ENCODE data around the gene MAGI1. TPM values are rescaled to one million over a fixed set of nuclear protein-coding genes. Genes with fewer than 3 reads are reported as not detected.

Gene MAGI1
- total RNA-seq, 4 donors from 2014 or later, result 17.2 to 40.8 (median 28.1) TPM

GRCh38 chr3:65604863-65605526 lies 433.7 kb downstream of the MAGI1 start:
- H3K4me3 ChIP-seq, result no peak overlapping the region
- H3K36me3 ChIP-seq, result no peaks in the 10 kb centered on the region
- no peaks in the 10 kb centered on the region for H3K4me1 ChIP-seq
- no peak overlapping the region for H3K27ac ChIP-seq
- TF ChIP-seq CTCF (IDR thresholded peaks at IDR 0.05) (no peak), POLR2A (IDR thresholded peaks at IDR 0.05) (no peak), EP300 (IDR thresholded peaks at IDR 0.05) (no peak), POLR2AphosphoS5 (IDR thresholded peaks at IDR 0.05) (no peak)
- 46 to 86% methylated on average over 1 to 3 of the region's 3 CpGs for WGBS, 2 donors (ENCODE audit: low coverage in 1 of 2)
- H3K27me3 ChIP-seq, result no peaks in the 10 kb centered on the region
- H3K9me3 ChIP-seq, result no peaks in the 10 kb centered on the region
- ATAC-seq, result no peak

DNA sequence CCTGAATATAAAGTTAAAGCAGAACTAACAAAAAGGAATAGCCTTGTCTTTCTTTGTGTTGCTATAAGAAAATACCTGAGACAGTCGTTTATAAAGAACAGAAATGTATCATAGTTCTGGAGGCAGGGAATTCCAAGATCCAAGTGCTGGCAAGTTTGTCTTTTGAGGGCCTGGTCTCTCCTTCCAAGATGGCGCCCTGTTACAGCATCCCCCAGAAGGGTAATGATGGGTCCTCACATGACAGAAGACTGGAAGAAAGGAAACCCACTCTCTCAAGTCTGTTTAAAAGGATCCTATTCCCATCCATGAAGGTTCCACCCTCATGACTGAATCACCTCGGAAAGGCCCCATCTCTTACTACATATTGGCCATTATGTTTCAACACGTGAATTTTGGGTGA lies 435.1 kb downstream of the MAGI1 start:
- Histone ChIP-seq H3K27ac (no peak overlapping the region), H3K9me3 (no peaks in the 10 kb centered on the region), H3K36me3 (no peaks in the 10 kb centered on the region), H3K27me3 (no peaks in the 10 kb centered on the region), H3K4me3 (no peak overlapping the region), H3K4me1 (no peaks in the 10 kb centered on the region)
- WGBS, 2 donors (ENCODE audit: low coverage in 1 of 2), result 93% methylated on average over 3 to 4 of the region's 4 CpGs
- ATAC-seq, result no peak
- no peak for TF ChIP-seq EP300 (IDR thresholded peaks at IDR 0.05)

DNA sequence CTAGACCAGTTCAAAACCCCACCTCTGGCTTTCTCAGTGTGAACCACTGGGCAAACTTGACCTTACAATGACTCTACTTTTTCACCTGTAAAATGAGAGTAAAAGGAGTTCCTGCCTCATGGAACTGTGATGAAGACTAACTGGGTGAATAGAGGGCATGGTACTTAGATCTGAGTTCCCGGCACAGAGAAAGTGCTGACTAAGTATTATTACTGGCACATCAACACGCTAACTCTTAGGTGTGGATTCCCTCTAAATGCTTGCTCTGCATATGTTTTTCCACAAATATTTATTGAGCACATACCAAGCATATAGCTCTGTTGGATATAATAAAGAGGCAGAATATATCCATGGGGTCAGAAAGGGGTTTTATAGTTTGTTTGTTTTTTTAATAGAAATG lies 437.8 kb downstream of the MAGI1 start:
- no peak for ATAC-seq
- peaks cover 0 to 21% (median 11%) of the 10 kb centered on the region in 3 donors for H3K4me1 ChIP-seq
- TF ChIP-seq POLR2A (IDR thresholded peaks at IDR 0.05) (no peak), CTCF (IDR thresholded peaks at IDR 0.05) (no peak), EP300 (IDR thresholded peaks at IDR 0.05) (no peak), POLR2AphosphoS5 (IDR thresholded peaks at IDR 0.05) (no peak)
- H3K27ac ChIP-seq, result no peak overlapping the region
- 82 to 88% methylated on average over 2 of the region's 2 CpGs for WGBS, 2 donors (ENCODE audit: low coverage in 1 of 2)
- H3K27me3 ChIP-seq, result no peaks in the 10 kb centered on the region
- H3K4me3 ChIP-seq, result no peak overlapping the region
- no peaks in the 10 kb centered on the region for H3K9me3 ChIP-seq
- H3K36me3 ChIP-seq, result no peaks in the 10 kb centered on the region

DNA sequence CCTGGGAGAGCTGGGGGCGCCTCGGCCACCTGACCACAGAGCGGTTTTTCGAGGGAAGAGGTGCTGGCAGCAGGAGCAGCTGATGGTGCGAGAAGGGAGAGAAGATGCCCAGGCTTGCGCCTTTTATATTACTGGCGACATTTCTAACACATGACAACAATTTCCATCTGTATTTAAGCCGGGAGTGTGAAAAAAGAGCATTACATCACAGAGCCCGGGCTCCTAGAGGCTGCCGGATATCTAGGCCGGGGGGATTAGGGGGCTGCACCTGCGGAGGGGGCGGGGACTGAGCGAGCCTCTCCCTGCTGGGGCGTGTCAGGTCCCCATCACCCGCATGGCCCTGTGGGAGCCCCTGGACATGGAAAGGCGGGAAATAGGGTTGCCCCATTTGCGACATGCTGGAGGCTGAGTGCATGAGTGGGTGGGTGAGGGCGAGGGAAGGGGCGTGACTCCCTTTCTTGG lies 440.7 kb downstream of the MAGI1 start:
- H3K27me3 ChIP-seq, result no peaks in the 10 kb centered on the region
- peak overlapping the region in 1 of 4 donors; percentile 51 for H3K27ac ChIP-seq
- no peaks in the 10 kb centered on the region for H3K9me3 ChIP-seq
- peaks cover 0 to 21% (median 11%) of the 10 kb centered on the region in 3 donors for H3K4me1 ChIP-seq
- no peak for TF ChIP-seq EP300 (IDR thresholded peaks at IDR 0.05)
- no peak for TF ChIP-seq POLR2AphosphoS5 (IDR thresholded peaks at IDR 0.05)
- no peak for TF ChIP-seq POLR2A (IDR thresholded peaks at IDR 0.05)
- no peak for TF ChIP-seq CTCF (IDR thresholded peaks at IDR 0.05)
- ATAC-seq, result no peak
- H3K36me3 ChIP-seq, result no peaks in the 10 kb centered on the region
- H3K4me3 ChIP-seq, result peak overlapping the region; percentile 6 to 50
- 53% methylated on average over 2 of the region's 20 CpGs; no CpG with 5 or more reads in 1 of the 2 donors for WGBS, 2 donors (ENCODE audit: low coverage in 1 of 2)

- peaks cover 0 to 21% (median 11%) of the 10 kb centered on the region in 3 donors for H3K4me1 ChIP-seq
- peak overlapping the region in 1 of 4 donors; percentile 51 for H3K27ac ChIP-seq
- peak overlapping the region; percentile 6 to 50 for H3K4me3 ChIP-seq
- H3K9me3 ChIP-seq, result no peaks in the 10 kb centered on the region
- TF ChIP-seq POLR2A (IDR thresholded peaks at IDR 0.05), result no peak
- TF ChIP-seq CTCF (IDR thresholded peaks at IDR 0.05), result no peak
- no peak for TF ChIP-seq POLR2AphosphoS5 (IDR thresholded peaks at IDR 0.05)
- TF ChIP-seq EP300 (IDR thresholded peaks at IDR 0.05), result no peak
- H3K27me3 ChIP-seq, result no peaks in the 10 kb centered on the region
- no peaks in the 10 kb centered on the region for H3K36me3 ChIP-seq
- 1 to 2% methylated on average over 12 to 14 of the region's 34 CpGs for WGBS, 2 donors (ENCODE audit: low coverage in 1 of 2)
- no peak for ATAC-seq
Observed at GRCh38 chr3:65597226-65597951, 441.3 kb downstream of the MAGI1 start.
